Spleen (tissue), 7 donors: ENCODE measurements around the gene PIGH.

ENCODE experiments used
- POLR2A ChIP-seq, 3 donors: fragments of 450-650 bp; IDR thresholded peaks; one replicate each; pipeline ENCODE4 v1.5.1; 2017; ENCODE audit warnings: antibody characterized with exemption in 3 of 3, mild to moderate bottlenecking in 1 of 3
- POLR2AphosphoS5 ChIP-seq, 3 donors: sonication (generic); formaldehyde crosslinking; IDR thresholded peaks; one replicate each; pipeline ENCODE4 v1.5.1; 2017; ENCODE audit warnings: antibody characterized with exemption in 3 of 3
- TF ChIP-seq, protein P1 (sequence below), 11 experiments: fragments of 200-600 bp in 7 of 11; fragments of 450-650 bp in 4 of 11; sonication (generic) in 4 of 11; IDR thresholded peaks in 8 of 11; conservative IDR thresholded peaks in 3 of 11; 1 replicate in 7 of 11; 2 replicates in 4 of 11; pipeline versions ENCODE4 v1.4.0 to v1.8.0; 2016 to 2021; ENCODE audit warnings: antibody characterized with exemption in 11 of 11, inconsistent platforms in 4 of 11, mild to moderate bottlenecking in 1 of 11
- donor health status: DM: no; HTN: no; CAD: no; lungs with moderate emphysema.
- donor health status: DM: no; HTN: no; CAD: no.
- donor health status: DM: no; HTN: no; CAD: no.

- TF ChIP-seq POLR2AphosphoS5 (IDR thresholded peaks at IDR 0.05): peak; percentile 97 to 98 (median 98)
- TF ChIP-seq POLR2A (IDR thresholded peaks at IDR 0.05): peak; percentile 27 to 77 (median 55)
- TF ChIP-seq, protein P1, sequence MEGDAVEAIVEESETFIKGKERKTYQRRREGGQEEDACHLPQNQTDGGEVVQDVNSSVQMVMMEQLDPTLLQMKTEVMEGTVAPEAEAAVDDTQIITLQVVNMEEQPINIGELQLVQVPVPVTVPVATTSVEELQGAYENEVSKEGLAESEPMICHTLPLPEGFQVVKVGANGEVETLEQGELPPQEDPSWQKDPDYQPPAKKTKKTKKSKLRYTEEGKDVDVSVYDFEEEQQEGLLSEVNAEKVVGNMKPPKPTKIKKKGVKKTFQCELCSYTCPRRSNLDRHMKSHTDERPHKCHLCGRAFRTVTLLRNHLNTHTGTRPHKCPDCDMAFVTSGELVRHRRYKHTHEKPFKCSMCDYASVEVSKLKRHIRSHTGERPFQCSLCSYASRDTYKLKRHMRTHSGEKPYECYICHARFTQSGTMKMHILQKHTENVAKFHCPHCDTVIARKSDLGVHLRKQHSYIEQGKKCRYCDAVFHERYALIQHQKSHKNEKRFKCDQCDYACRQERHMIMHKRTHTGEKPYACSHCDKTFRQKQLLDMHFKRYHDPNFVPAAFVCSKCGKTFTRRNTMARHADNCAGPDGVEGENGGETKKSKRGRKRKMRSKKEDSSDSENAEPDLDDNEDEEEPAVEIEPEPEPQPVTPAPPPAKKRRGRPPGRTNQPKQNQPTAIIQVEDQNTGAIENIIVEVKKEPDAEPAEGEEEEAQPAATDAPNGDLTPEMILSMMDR (IDR thresholded peaks at IDR 0.05 in 8 of 11, conservative IDR thresholded peaks at IDR 0.05 in 3 of 11): peak; percentile 27 to 77 (median 68)
Observed at GRCh38 chr14:67599698-67600561, at the start of gene PIGH.
